ENCODE data around the gene CRTC2. TPM values are rescaled to one million over a fixed set of nuclear protein-coding genes. Genes with fewer than 3 reads are reported as not detected.

The CRTC2 gene
- total and polyA plus RNA-seq, 2 experiments from 2014 or later = 10.6 to 20.7 TPM

DNA sequence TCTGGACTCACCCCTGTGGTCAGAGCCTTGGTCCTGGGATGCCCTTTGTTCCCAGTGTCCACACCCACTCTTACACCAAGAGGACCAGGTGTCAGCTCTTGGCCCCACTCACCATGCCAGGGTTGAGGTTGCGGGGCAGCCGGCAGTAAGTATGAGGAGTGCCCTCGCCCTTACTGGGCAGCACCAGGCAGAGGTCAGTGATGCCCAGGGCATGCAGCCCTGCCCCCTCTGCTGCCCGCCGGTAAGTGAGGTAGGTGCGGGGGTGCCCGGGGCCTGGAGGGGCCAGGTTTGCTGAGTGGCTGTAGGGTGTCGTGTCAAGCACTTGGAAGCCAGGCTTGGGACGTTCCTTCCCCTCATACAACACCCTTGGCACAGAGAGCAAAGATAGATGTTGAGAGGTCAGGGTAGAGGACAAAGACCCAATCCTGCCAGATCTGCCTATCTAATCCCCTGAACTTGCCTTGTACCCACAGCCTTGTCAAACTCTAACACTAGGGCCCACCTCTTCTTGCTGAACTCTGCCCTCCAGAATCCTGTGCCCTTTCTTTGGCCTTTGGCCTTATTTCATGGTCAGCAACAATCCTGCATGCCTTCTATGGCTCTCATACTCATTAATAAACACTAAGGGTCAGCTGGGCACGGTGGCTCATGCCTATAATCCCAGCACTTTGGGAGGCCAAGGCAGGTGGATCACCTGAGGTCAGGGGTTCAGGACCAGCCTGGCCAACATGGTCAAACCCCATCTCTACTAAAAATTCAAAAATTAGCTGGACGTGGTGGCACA, 15.5 kb downstream of the CRTC2 start (continued):
- TF ChIP-seq POLR2AphosphoS5 (IDR thresholded peaks at IDR 0.05; ENCODE audit: low read depth) (no peak), CREB1 (CRISPR knock-in tag; IDR thresholded peaks at IDR 0.05; ENCODE audit: low read depth) (no peak), EZH2 (IDR thresholded peaks at IDR 0.05; ENCODE audit: low read depth, unreplicated experiment) (no peak), ZNF331 (CRISPR knock-in tag; IDR thresholded peaks at IDR 0.05; ENCODE audit: low read depth) (no peak)

- Mint-ChIP-seq H3K27ac (no peak overlapping the region), H3K4me3 (no peak overlapping the region), H3K27me3 (ENCODE audit: insufficient read depth, low read depth, poor library complexity) (peaks cover 19% of the 10 kb centered on the region), H3K4me1 (peaks cover 11% of the 10 kb centered on the region), H3K36me3 (ENCODE audit: low read depth) (peaks cover 51% of the 10 kb centered on the region), H3K9me3 (no peaks in the 10 kb centered on the region; the same call in 2 of the 3 replicates)
- H3K36me3 ChIP-seq (ENCODE audit: insufficient read depth) = peaks cover 10% of the 10 kb centered on the region
- no peaks in the 10 kb centered on the region for H3K9me2 ChIP-seq (ENCODE audit: insufficient read depth)
- no peak overlapping the region for H3K4me2 ChIP-seq
- no peaks in the 10 kb centered on the region for H4K20me1 ChIP-seq (replicated peaks; ENCODE audit: insufficient read depth)
- H3F3A ChIP-seq (replicated peaks; ENCODE audit: low read depth) = peaks cover 4% of the 10 kb centered on the region; the same call in 1 of the 2 replicates
- H3K27ac ChIP-seq (ENCODE audit: low read depth) = no peak overlapping the region
- ATAC-seq (no peak), DNase-seq (ENCODE audit: low spot score) (no peak)
- peaks cover 16% of the 10 kb centered on the region for H3K79me2 ChIP-seq (replicated peaks; ENCODE audit: insufficient read depth)
- TF ChIP-seq ZNF331 (CRISPR knock-in tag; IDR thresholded peaks at IDR 0.05; ENCODE audit: low read depth) = no peak
- H2AFZ ChIP-seq = no peak overlapping the region
- no peak overlapping the region for H3K4me3 ChIP-seq
- H3K4me1 ChIP-seq (ENCODE audit: insufficient read depth) = peaks cover 9% of the 10 kb centered on the region; the same call in 1 of the 2 replicates
- H3K27me3 ChIP-seq (ENCODE audit: insufficient read depth) = no peaks in the 10 kb centered on the region
These were observed 16.3 kb downstream of the CRTC2 start for GRCh38 chr1:153941826-153942725.

GRCh38 chr1:153940756-153941155, 17.7 kb downstream of the CRTC2 start:
- Histone ChIP-seq H4K20me1 (replicated peaks; ENCODE audit: insufficient read depth) (no peaks in the 10 kb centered on the region), H3K27me3 (ENCODE audit: insufficient read depth) (no peaks in the 10 kb centered on the region), H3K4me3 (no peak overlapping the region), H3F3A (replicated peaks; ENCODE audit: low read depth) (no peaks in the 10 kb centered on the region), H2AFZ (no peak overlapping the region), H3K27ac (ENCODE audit: low read depth) (no peak overlapping the region), H3K9me2 (ENCODE audit: insufficient read depth) (no peaks in the 10 kb centered on the region), H3K4me2 (no peak overlapping the region), H3K79me2 (replicated peaks; ENCODE audit: insufficient read depth) (peaks cover 15% of the 10 kb centered on the region), H3K36me3 (ENCODE audit: insufficient read depth) (peaks cover 15% of the 10 kb centered on the region), H3K4me1 (ENCODE audit: insufficient read depth) (peaks cover 5% of the 10 kb centered on the region; the same call in 1 of the 2 replicates)
- ATAC-seq = no peak
- Mint-ChIP-seq H3K27ac (no peak overlapping the region), H3K4me1 (peaks cover 7% of the 10 kb centered on the region; the same call in 2 of the 3 replicates), H3K4me3 (no peak overlapping the region; the same call in 2 of the 3 replicates), H3K9me3 (no peaks in the 10 kb centered on the region; the same call in 2 of the 3 replicates), H3K27me3 (ENCODE audit: insufficient read depth, low read depth, poor library complexity) (peaks cover 19% of the 10 kb centered on the region), H3K36me3 (ENCODE audit: low read depth) (peaks cover 63% of the 10 kb centered on the region)
- TF ChIP-seq POLR2AphosphoS5 (IDR thresholded peaks at IDR 0.05; ENCODE audit: low read depth) (0 out of 2 replicates have a peak, but pooled peaks have one; percentile 11), EZH2phosphoT487 (IDR thresholded peaks at IDR 0.05; ENCODE audit: unreplicated experiment) (no peak)
- DNase-seq (ENCODE audit: low spot score) = no peak
